MCF 10A (cell line): ENCODE measurements around the gene NCBP3. TPM values are rescaled to one million over a fixed set of nuclear protein-coding genes. Genes with fewer than 3 reads are reported as not detected.
A peak's percentile ranks its signal among the peaks of the same experiment; 100 is the strongest.

ENCODE experiments used
- BruUV-seq: library from RNA; stranded (reverse); fragments of 400-500 nt; replicated peaks from 2 replicates; lab custom pipeline; 2021; lab: Mats Ljungman, UMichigan
- CTCF ChIA-PET: fragments of 300-600 bp; sonication (Branson Sonifier 250); formaldehyde crosslinking; extraction: SDS; loops from one replicate; lab custom pipeline; 2021; ENCODE audit warnings: antibody characterized with exemption, inconsistent platforms; lab: Yijun Ruan, JAX
- POLR2A ChIA-PET: fragments of 300-600, 350-650 bp; sonication (Branson Sonifier 250); formaldehyde crosslinking; extraction: SDS; loops from one replicate; lab custom pipeline; 2020; ENCODE audit warnings: antibody characterized with exemption, inconsistent platforms; lab: Yijun Ruan, JAX
- DNase-seq: peaks from one replicate; pipeline ENCODE4 v3.0.0-alpha.2; 2018; ENCODE audit not compliant: unreplicated experiment
- H3K27ac Mint-ChIP-seq: one replicate; pipeline ENCODE4 v1.8.0; 2022; ENCODE audit warnings: mild to moderate bottlenecking, low read depth, mixed read lengths; ENCODE audit not compliant: unreplicated experiment
- H3K27me3 Mint-ChIP-seq: one replicate; pipeline ENCODE4 v1.8.0; 2022; ENCODE audit warnings: mixed read lengths; ENCODE audit not compliant: insufficient read depth, unreplicated experiment
- H3K36me3 Mint-ChIP-seq: one replicate; pipeline ENCODE4 v1.8.0; 2022; ENCODE audit warnings: mild to moderate bottlenecking, moderate library complexity, mixed read lengths; ENCODE audit not compliant: insufficient read depth, unreplicated experiment
- H3K4me1 Mint-ChIP-seq: one replicate; pipeline ENCODE4 v1.8.0; 2022; ENCODE audit warnings: mixed read lengths; ENCODE audit not compliant: insufficient read depth, unreplicated experiment
- H3K4me3 Mint-ChIP-seq: one replicate; pipeline ENCODE4 v1.8.0; 2022; ENCODE audit warnings: mild to moderate bottlenecking, moderate library complexity, mixed read lengths; ENCODE audit not compliant: unreplicated experiment
- H3K9me3 Mint-ChIP-seq: one replicate; pipeline ENCODE4 v1.8.0; 2022; ENCODE audit warnings: mixed read lengths; ENCODE audit not compliant: unreplicated experiment
- intact Hi-C: fragments of 100-400 bp; cut with micrococcal nuclease; formaldehyde crosslinking; loops from 2 replicates; pipeline ENCODE4 v1.14.1; 2022
- total RNA-seq: library from RNA; stranded (reverse); gene quantifications from 2 replicates; pipeline ENCODE4 v1.2.3, GENCODE V29; 2022
- TF ChIP-seq, protein P1 (sequence below): fragments of 200-600 bp; IDR thresholded peaks from one replicate; pipeline ENCODE4 v1.8.0; 2022; ENCODE audit warnings: antibody characterized with exemption, mild to moderate bottlenecking; ENCODE audit not compliant: unreplicated experiment

Gene NCBP3
- total RNA-seq, 1 experiment from 2014 or later, result 47.1 TPM

DNA sequence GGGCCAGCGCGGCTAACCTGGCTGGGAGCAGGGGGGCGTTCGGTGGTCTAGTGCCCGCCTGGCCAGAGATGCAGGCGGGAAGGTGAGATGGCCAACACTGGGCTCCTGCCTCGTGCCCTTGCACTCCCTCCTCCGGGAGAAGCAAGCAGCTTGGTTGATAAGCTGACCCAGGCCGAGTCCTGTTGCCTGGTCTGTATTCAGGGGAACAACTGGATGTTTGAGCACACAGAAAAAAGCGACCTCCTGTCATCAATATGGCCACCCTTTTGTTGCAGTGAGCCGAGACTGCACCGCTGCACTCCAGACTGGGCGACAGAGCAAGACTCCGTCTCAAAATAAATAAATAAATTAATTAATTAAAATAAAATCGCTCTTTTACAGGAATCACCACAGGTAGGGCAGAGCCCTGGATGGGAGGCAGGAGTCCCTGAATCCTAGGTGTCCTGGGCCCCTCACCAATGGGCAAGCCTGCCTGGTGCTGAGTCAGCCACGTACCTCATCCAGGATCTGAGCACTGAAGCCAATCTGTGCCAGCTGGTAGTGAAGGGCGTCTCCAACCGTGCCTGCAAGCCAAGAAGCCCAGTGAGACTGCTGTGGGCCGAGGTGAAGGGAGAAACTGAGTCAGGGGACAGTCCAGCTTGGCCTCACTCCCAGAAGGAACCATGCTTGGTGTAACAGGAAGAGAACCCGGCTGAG, 90.6 kb downstream of the NCBP3 start:
- DNase-seq, result no peak
- Mint-ChIP-seq H3K27me3 (peaks cover 10% of the 10 kb centered on the region), H3K27ac (peak overlapping the region; percentile 49), H3K4me1 (no peaks in the 10 kb centered on the region), H3K36me3 (no peaks in the 10 kb centered on the region), H3K9me3 (peaks cover 8% of the 10 kb centered on the region), H3K4me3 (peak overlapping the region; percentile 70)
- no TSS peak for BruUV-seq
- TF ChIP-seq, protein P1, sequence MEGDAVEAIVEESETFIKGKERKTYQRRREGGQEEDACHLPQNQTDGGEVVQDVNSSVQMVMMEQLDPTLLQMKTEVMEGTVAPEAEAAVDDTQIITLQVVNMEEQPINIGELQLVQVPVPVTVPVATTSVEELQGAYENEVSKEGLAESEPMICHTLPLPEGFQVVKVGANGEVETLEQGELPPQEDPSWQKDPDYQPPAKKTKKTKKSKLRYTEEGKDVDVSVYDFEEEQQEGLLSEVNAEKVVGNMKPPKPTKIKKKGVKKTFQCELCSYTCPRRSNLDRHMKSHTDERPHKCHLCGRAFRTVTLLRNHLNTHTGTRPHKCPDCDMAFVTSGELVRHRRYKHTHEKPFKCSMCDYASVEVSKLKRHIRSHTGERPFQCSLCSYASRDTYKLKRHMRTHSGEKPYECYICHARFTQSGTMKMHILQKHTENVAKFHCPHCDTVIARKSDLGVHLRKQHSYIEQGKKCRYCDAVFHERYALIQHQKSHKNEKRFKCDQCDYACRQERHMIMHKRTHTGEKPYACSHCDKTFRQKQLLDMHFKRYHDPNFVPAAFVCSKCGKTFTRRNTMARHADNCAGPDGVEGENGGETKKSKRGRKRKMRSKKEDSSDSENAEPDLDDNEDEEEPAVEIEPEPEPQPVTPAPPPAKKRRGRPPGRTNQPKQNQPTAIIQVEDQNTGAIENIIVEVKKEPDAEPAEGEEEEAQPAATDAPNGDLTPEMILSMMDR, result no peak
- POLR2A ChIA-PET, result interaction anchor here (0.8 kb wide), 1 partner anchor 18 kb away, joined by 4 read pairs; no protein-coding TSS in a partner anchor
- CTCF ChIA-PET, result interaction anchor here (0.6 to 2.6 kb wide), 3 partner anchors 16 to 264 kb away, joined by 3 to 15 read pairs (median 3); no protein-coding TSS in a partner anchor
- intact Hi-C loops, result no loop called here

DNA sequence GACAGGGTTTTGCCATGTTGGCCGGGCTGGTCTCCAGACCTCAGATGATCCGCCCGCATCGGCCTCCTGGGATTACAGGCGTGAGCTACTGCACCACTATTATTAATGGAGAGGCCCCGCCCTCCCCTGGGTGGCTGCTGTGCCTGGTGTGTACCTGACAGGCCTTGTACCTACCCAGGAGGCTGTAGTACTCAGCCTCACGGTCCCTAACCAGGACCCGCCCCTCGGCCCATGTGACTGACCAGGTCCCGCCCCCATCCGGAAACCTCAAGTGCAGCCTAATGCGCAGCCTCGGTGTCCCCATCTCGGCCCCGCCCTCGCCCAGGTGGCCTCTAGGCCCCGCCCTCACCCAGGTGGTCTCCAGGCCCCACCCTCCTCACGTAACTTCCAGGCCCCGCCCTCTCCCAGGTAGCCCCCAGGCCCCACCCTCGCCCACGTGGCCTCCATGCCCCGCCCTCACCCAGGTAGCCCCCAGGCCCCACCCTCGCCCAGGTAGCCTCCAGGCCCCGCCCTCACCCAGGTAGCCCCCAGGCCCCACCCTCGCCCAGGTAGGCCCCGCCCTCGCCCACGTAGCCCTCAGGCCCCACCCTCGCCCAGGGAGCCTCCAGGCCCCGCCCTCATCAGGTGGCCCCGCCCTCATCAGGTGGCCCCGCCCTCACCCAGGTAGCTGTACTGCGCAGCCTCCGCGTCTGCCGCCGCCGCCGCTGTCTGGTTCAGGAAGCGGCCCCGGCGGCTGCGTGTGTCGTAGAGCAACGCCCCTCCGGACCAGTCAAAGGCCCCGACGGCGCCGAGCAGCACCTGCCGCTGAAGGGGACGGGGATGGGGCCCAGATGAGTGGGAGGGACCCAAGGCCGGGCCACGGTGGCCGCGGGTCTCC, 91.3 kb downstream of the NCBP3 start:
- peak overlapping the region; percentile 70 for H3K4me3 Mint-ChIP-seq
- H3K36me3 Mint-ChIP-seq, result no peaks in the 10 kb centered on the region
- peak overlapping the region; percentile 49 for H3K27ac Mint-ChIP-seq
- no TSS peak for BruUV-seq
- TF ChIP-seq, protein P1, result no peak
- ChIA-PET POLR2A (interaction anchor here (0.7 to 1.2 kb wide), 3 partner anchors 17 to 92 kb away, joined by 3 to 4 read pairs (median 3); partner anchors contain the start of gene NCBP3), CTCF (interaction anchor here (1.1 to 1.4 kb wide), 2 partner anchors 15 to 17 kb away, joined by 3 to 6 read pairs; no protein-coding TSS in a partner anchor)
- DNase-seq, result peak; percentile 92
- no peaks in the 10 kb centered on the region for H3K4me1 Mint-ChIP-seq
- peaks cover 11% of the 10 kb centered on the region for H3K27me3 Mint-ChIP-seq
- intact Hi-C loops, result no loop called here
- H3K9me3 Mint-ChIP-seq, result peaks cover 3% of the 10 kb centered on the region

DNA sequence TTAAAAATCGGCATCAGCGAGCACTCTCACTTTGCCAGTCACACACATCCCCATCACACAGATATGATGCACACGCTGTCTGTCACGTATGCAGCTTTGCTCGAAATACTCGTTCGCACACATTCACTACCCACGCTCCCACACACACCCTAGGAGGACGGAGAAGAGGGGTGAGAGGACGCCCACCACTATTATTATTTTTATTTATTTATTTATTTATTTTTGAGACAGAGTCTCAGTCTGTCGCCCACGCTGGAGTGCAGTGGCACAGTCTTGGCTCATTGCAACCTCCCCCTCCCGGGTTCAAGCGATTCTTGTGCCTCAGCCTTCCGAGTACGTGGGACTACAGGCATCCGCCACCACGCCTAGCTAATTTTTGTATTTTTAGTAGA, 92.0 kb downstream of the NCBP3 start:
- ChIA-PET CTCF (interaction anchor here (1.4 kb wide), 1 partner anchor 16 kb away, joined by 6 read pairs; no protein-coding TSS in a partner anchor), POLR2A (interaction anchor here (1.2 kb wide), 1 partner anchor 20 kb away, joined by 3 read pairs; no protein-coding TSS in a partner anchor)
- intact Hi-C loops, result no loop called here
- TF ChIP-seq, protein P1, result no peak
- no peak overlapping the region for H3K27ac Mint-ChIP-seq
- peaks cover 15% of the 10 kb centered on the region for H3K27me3 Mint-ChIP-seq
- no peaks in the 10 kb centered on the region for H3K4me1 Mint-ChIP-seq
- no peaks in the 10 kb centered on the region for H3K9me3 Mint-ChIP-seq
- H3K36me3 Mint-ChIP-seq, result no peaks in the 10 kb centered on the region
- DNase-seq, result no peak
- peak overlapping the region; percentile 70 for H3K4me3 Mint-ChIP-seq
- BruUV-seq, result no TSS peak
